GM12878 (cell line): Measurements from ENCODE around the gene ALG8. TPM values are rescaled to one million over a fixed set of nuclear protein-coding genes. Genes with fewer than 3 reads are reported as not detected.

Experiments used
- CHD1 ChIP-seq: IDR thresholded peaks from 2 replicates; pipeline ENCODE4 v1.6.1; 2012; ENCODE audit warnings: low read depth, low read length, improper control_type of control experiment
- ETV6 ChIP-seq, 2 experiments: fragments of 450-650 bp in 1 of 2; IDR thresholded peaks in 1 of 2; conservative IDR thresholded peaks in 1 of 2; 2 replicates each; pipeline ENCODE4 v1.6.1; 2014; ENCODE audit warnings: antibody characterized with exemption in 1 of 2, borderline replicate concordance in 1 of 2, low read depth in 1 of 2, mild to moderate bottlenecking in 1 of 2, moderate library complexity in 1 of 2
- HCFC1 ChIP-seq: fragments of 150-350 bp; IDR thresholded peaks from 2 replicates; pipeline ENCODE4 v1.6.1; 2014; ENCODE audit warnings: low read length
- IRF5 ChIP-seq: fragments of 450-650 bp; IDR thresholded peaks from 2 replicates; pipeline ENCODE4 v1.6.1; 2017; ENCODE audit warnings: borderline replicate concordance
- NFYA ChIP-seq: IDR thresholded peaks from 2 replicates; pipeline ENCODE4 v1.6.1; 2011; ENCODE audit warnings: low read depth, mild to moderate bottlenecking, low read length, improper control_type of control experiment, borderline replicate concordance
- WRNIP1 ChIP-seq: IDR thresholded peaks from 2 replicates; pipeline ENCODE4 v1.6.1; 2011; ENCODE audit warnings: low read depth, low read length, improper control_type of control experiment, borderline replicate concordance
- ZNF207 ChIP-seq: fragments of 450-650 bp; IDR thresholded peaks from 2 replicates; pipeline ENCODE4 v1.6.1; 2014; ENCODE audit warnings: antibody characterized with exemption, mild to moderate bottlenecking, borderline replicate concordance
- ZNF384 ChIP-seq: IDR thresholded peaks from 2 replicates; pipeline ENCODE4 v1.6.1; 2012; ENCODE audit warnings: low read depth, mild to moderate bottlenecking, low read length, improper control_type of control experiment, borderline replicate concordance
- ZNF592 ChIP-seq: fragments of 450-650 bp; IDR thresholded peaks from 2 replicates; pipeline ENCODE4 v1.6.1; 2017; ENCODE audit warnings: mild to moderate bottlenecking, moderate library complexity
- polyA plus RNA-seq, 11 experiments: library from polyadenylated mRNA; depleted of rRNA in 4 of 11; unstranded in 6 of 11; stranded (reverse) in 5 of 11; fragments of >200 nt; fragmentation: Nextera tagmentation in 4 of 11; fragmentation: Illumina TruSeq in 1 of 11; extraction: Ambion mirVana in 4 of 11; extraction: Trizol in 1 of 11; gene quantifications; 1 replicate in 1 of 11; 2 replicates in 10 of 11; pipeline versions ENCODE4 v1.2.1 to v1.2.3, GENCODE V29; 2011 to 2016; ENCODE audit warnings: inconsistent platforms in 2 of 11, missing spikeins in 2 of 11, low read depth in 1 of 11
- total RNA-seq, 4 experiments: library from RNA; depleted of rRNA in 3 of 4; stranded (reverse); fragments of >200 nt in 3 of 4; fragmentation: Illumina TruSeq in 1 of 4; extraction: Trizol in 1 of 4; gene quantifications; 2 replicates each; pipeline versions ENCODE4 v1.2.1 to v1.2.3, GENCODE V29; 2013 to 2021
- TF ChIP-seq, protein P1 (sequence below): fragments of 450-650 bp; IDR thresholded peaks from 2 replicates; pipeline ENCODE4 v1.6.1; 2016; ENCODE audit warnings: mild to moderate bottlenecking

ALG8 gene
- total and polyA plus RNA-seq, 10 of the 15 experiments (the other 5 are each of a cell fraction or from before 2014, with no cell fraction given), result 45.7 to 105 (median 68.4) TPM

- TF ChIP-seq WRNIP1 (no peak), ZNF592 (no peak), IRF5 (no peak), HCFC1 (no peak), CHD1 (no peak), NFYA (no peak), ZNF207 (no peak), ETV6 (conservative IDR thresholded peaks at IDR 0.05 in 1 of 2, IDR thresholded peaks at IDR 0.05 in 1 of 2; ENCODE audit: borderline replicate concordance in 1 of 2, low read depth in 1 of 2) (no peak), ZNF384 (no peak)
- TF ChIP-seq, protein P1, sequence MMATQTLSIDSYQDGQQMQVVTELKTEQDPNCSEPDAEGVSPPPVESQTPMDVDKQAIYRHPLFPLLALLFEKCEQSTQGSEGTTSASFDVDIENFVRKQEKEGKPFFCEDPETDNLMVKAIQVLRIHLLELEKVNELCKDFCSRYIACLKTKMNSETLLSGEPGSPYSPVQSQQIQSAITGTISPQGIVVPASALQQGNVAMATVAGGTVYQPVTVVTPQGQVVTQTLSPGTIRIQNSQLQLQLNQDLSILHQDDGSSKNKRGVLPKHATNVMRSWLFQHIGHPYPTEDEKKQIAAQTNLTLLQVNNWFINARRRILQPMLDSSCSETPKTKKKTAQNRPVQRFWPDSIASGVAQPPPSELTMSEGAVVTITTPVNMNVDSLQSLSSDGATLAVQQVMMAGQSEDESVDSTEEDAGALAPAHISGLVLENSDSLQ, result no peak
Measured at GRCh38 chr11:78056093-78056492, 83.3 kb downstream of the ALG8 start (continued).
